ENCODE data around the gene SHISAL2A.

DNA sequence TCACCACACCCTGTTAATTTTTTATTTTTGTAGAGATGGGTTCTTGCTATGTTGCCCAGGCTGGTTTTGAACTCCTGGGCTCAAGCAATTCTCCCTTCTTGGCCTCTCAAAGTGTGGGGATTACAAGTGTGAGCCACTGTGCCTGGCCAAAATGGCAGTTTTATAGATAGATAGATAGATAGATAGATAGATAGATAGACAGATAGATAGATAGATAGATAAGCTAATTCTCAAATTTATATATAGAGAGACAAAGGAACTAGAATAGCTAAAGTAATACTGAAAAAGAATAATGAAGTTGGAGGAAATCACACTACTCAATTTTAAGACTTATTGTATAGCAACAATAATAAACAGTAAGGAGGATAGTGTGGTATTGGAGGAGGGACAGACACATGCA, 21.1 kb downstream of the SHISAL2A start:
- no peak for TF ChIP-seq EZH2 (IDR thresholded peaks at IDR 0.05; ENCODE audit: insufficient read depth, low read length)
- TF ChIP-seq, protein P1, sequence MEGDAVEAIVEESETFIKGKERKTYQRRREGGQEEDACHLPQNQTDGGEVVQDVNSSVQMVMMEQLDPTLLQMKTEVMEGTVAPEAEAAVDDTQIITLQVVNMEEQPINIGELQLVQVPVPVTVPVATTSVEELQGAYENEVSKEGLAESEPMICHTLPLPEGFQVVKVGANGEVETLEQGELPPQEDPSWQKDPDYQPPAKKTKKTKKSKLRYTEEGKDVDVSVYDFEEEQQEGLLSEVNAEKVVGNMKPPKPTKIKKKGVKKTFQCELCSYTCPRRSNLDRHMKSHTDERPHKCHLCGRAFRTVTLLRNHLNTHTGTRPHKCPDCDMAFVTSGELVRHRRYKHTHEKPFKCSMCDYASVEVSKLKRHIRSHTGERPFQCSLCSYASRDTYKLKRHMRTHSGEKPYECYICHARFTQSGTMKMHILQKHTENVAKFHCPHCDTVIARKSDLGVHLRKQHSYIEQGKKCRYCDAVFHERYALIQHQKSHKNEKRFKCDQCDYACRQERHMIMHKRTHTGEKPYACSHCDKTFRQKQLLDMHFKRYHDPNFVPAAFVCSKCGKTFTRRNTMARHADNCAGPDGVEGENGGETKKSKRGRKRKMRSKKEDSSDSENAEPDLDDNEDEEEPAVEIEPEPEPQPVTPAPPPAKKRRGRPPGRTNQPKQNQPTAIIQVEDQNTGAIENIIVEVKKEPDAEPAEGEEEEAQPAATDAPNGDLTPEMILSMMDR (IDR thresholded peaks at IDR 0.05; ENCODE audit: insufficient read depth, low read depth, low read length), result no peak

Data from astrocyte (in vitro differentiated cells and primary cell).